HG03565 (cell line): ENCODE data around the gene ABHD12.

ENCODE experiments used
- ATAC-seq: cut with Tn5 transposase; IDR thresholded peaks from one replicate; pipeline ENCODE4 v1.9.1; 2021; ENCODE audit warnings: mild to moderate bottlenecking, moderate library complexity; ENCODE audit not compliant: unreplicated experiment

Gene ABHD12

GRCh38 chr20:25280574-25281535 lies 109.8 kb downstream of the ABHD12 start:
- no peak for ATAC-seq

GRCh38 chr20:25280051-25280573 lies 110.5 kb downstream of the ABHD12 start:
- ATAC-seq, result no peak

- no peak for ATAC-seq
These were observed 111.2 kb downstream of the ABHD12 start for GRCh38 chr20:25279403-25279802.

- no peak for ATAC-seq
These were observed 111.8 kb downstream of the ABHD12 start for GRCh38 chr20:25278636-25279361.

- ATAC-seq, result no peak
These were observed 112.6 kb downstream of the ABHD12 start for GRCh38 chr20:25277941-25278521.

- ATAC-seq, result no peak
These were observed 113.4 kb downstream of the ABHD12 start for GRCh38 chr20:25277051-25277801.

- no peak for ATAC-seq
These were observed 114.0 kb downstream of the ABHD12 start for GRCh38 chr20:25276533-25277050.

- no peak for ATAC-seq
These were observed 114.7 kb downstream of the ABHD12 start for GRCh38 chr20:25275813-25276532.

- no peak for ATAC-seq
These were observed 115.5 kb downstream of the ABHD12 start for GRCh38 chr20:25274891-25275812.

- ATAC-seq, result no peak
These were observed 116.2 kb downstream of the ABHD12 start for GRCh38 chr20:25274481-25274880.

- ATAC-seq, result no peak
These were observed 116.9 kb downstream of the ABHD12 start for GRCh38 chr20:25273541-25274358.

GRCh38 chr20:25273046-25273445 lies 117.6 kb downstream of the ABHD12 start:
- no peak for ATAC-seq

- ATAC-seq, result no peak
These were observed 118.2 kb downstream of the ABHD12 start for GRCh38 chr20:25272223-25273000.

- no peak for ATAC-seq
These were observed 119.0 kb downstream of the ABHD12 start for GRCh38 chr20:25271486-25272222.

GRCh38 chr20:25270829-25271251 lies 119.8 kb downstream of the ABHD12 start:
- no peak for ATAC-seq

GRCh38 chr20:25269833-25270170 lies 120.8 kb downstream of the ABHD12 start:
- no peak for ATAC-seq
